Measurements from ENCODE around the gene USP15. TPM values are rescaled to one million over a fixed set of nuclear protein-coding genes. Genes with fewer than 3 reads are reported as not detected.
"Not testable (repeated sequence)": the region's sequence is repeated elsewhere in the genome, so short reads cannot be mapped to it uniquely, and the experiment has no call there.

The USP15 gene
- total and polyA plus RNA-seq, 2 experiments from 2014 or later, result 39.9 to 51.0 TPM

DNA sequence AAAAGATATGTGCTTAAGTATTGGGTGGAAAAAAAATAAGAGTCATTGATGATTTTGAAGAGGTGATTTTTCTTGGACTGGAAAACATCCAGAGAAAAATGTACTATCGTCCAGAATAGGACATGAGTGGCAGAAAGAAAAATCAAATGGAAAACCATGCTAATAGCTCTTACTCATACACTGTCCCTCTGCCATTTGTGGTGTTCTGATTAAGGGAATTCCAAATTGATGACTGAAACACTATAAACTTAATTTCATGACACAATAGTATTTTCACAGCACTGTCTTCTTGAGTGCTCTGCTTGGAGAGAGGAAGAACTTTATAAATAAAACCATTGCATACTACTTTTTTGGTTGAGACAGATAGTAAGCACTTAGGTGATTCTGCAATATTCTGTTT, 72.4 kb downstream of the USP15 start:
- DNase-seq (ENCODE audit: low read depth in 1 of 2, low spot score in 1 of 2), result peak in 1 of 2 donors; percentile 52
- H3K4me3 ChIP-seq, result no peak overlapping the region
- H3K4me1 ChIP-seq (ENCODE audit: low read depth), result no peaks in the 10 kb centered on the region
- H3K27me3 ChIP-seq, result no peaks in the 10 kb centered on the region
- no peak overlapping the region for H3K27ac ChIP-seq
- no peaks in the 10 kb centered on the region for H3K36me3 ChIP-seq
- no peaks in the 10 kb centered on the region for H3K9me3 ChIP-seq (ENCODE audit: low read depth)
- TF ChIP-seq, protein P1, sequence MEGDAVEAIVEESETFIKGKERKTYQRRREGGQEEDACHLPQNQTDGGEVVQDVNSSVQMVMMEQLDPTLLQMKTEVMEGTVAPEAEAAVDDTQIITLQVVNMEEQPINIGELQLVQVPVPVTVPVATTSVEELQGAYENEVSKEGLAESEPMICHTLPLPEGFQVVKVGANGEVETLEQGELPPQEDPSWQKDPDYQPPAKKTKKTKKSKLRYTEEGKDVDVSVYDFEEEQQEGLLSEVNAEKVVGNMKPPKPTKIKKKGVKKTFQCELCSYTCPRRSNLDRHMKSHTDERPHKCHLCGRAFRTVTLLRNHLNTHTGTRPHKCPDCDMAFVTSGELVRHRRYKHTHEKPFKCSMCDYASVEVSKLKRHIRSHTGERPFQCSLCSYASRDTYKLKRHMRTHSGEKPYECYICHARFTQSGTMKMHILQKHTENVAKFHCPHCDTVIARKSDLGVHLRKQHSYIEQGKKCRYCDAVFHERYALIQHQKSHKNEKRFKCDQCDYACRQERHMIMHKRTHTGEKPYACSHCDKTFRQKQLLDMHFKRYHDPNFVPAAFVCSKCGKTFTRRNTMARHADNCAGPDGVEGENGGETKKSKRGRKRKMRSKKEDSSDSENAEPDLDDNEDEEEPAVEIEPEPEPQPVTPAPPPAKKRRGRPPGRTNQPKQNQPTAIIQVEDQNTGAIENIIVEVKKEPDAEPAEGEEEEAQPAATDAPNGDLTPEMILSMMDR (IDR thresholded peaks at IDR 0.05; ENCODE audit: low read depth, low read length), result no peak

DNA sequence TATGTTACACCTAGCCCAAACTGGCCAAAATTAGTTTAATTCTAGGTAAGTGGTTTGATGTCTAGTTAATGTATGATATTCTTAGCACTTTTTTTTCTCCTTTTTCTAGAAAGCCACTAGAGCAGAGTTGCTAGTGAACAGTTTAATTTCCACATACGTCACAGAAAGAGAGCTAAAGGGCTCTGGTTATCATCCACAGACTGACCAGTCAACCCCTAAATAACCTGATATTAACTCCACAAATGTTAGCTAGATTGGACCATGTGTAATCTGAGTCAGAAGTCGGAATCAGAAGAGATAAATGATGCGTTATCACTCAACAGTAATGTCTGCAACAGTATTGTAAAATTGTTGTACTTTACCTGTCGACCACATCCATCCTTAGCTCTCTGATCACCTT, 74.9 kb downstream of the USP15 start:
- Histone ChIP-seq H3K4me1 (ENCODE audit: low read depth) (no peaks in the 10 kb centered on the region), H3K27me3 (no peaks in the 10 kb centered on the region), H3K36me3 (no peaks in the 10 kb centered on the region), H3K27ac (peak overlapping the region; percentile 30), H3K4me3 (no peak overlapping the region), H3K9me3 (ENCODE audit: low read depth) (no peaks in the 10 kb centered on the region)
- no peak for DNase-seq (ENCODE audit: low read depth in 1 of 2, low spot score in 1 of 2)
- TF ChIP-seq, protein P1 (IDR thresholded peaks at IDR 0.05; ENCODE audit: low read depth, low read length), result no peak

DNA sequence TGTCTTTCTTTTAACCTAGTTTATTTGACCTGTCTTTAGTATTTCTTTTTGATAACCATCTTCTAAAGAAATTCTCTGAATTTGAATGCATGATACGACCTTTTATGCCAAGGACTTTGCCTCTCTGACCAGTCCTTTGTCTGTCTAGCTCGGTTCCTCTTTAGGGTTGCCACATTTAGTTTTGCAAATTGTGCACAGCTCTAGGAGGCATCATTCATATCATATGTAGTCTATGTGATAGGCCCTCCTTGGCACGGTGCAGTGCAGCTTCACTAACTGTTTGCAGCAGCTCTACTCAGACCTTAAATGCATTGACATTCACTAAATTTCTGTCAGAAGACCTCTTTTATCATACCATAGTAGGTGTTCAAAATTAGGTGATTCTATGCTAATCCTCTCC, 75.6 kb downstream of the USP15 start:
- Histone ChIP-seq H3K4me3 (no peak overlapping the region), H3K27ac (no peak overlapping the region), H3K4me1 (ENCODE audit: low read depth) (no peaks in the 10 kb centered on the region), H3K27me3 (no peaks in the 10 kb centered on the region), H3K36me3 (no peaks in the 10 kb centered on the region), H3K9me3 (ENCODE audit: low read depth) (no peaks in the 10 kb centered on the region)
- DNase-seq (ENCODE audit: low read depth in 1 of 2, low spot score in 1 of 2), result no peak
- TF ChIP-seq, protein P1 (IDR thresholded peaks at IDR 0.05; ENCODE audit: low read depth, low read length), result no peak

- H3K9me3 ChIP-seq (ENCODE audit: low read depth); DNase-seq (ENCODE audit: low read depth in 1 of 2, low spot score in 1 of 2); H3K27me3 ChIP-seq; H3K4me1 ChIP-seq (ENCODE audit: low read depth); H3K36me3 ChIP-seq; H3K4me3 ChIP-seq; H3K27ac ChIP-seq: not testable (repeated sequence)
Observed at GRCh38 chr12:62337643-62338042, 77.4 kb downstream of the USP15 start.

DNA sequence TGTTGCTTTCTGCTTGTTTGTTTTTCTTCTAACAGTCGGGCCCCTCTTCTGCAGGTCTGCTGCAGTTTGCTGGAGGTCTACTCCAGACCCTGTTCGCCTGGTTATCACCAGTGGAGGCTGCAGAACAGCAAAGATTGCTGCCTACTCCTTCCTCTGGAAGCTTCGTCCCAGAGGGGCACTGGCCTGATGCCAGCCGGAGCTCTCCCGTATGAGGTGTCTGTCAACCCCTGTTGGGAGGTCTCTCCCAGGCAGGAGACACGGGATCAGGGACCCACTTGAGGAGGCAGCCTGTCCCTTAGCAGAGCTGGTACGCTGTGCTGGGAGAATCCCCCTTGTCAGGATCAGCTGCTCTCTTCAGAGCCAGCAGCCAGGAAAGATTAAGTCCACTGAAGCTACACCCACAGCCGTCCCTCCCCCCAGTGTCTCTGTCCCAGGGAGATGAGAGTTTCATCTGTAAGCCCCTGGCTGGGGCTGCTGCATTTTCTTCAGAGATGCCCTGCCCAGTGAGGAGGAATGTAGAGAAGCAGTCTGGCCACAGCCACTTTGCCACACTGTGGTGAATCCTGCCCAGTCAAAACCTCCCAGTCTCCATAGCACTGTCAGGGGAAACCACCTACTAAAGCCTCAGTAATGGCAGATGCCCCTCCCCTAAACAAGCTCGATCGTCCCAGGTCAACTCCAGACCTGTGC, 82.6 kb downstream of the USP15 start:
- H3K27ac ChIP-seq; H3K4me3 ChIP-seq; DNase-seq (ENCODE audit: low read depth in 1 of 2, low spot score in 1 of 2): not testable (repeated sequence)

GRCh38 chr12:62343304-62344120, 83.3 kb downstream of the USP15 start:
- H3K4me1 ChIP-seq (ENCODE audit: low read depth); DNase-seq (ENCODE audit: low read depth in 1 of 2, low spot score in 1 of 2); H3K27me3 ChIP-seq; H3K9me3 ChIP-seq (ENCODE audit: low read depth); H3K36me3 ChIP-seq; H3K4me3 ChIP-seq; H3K27ac ChIP-seq: not testable (repeated sequence)

More for the DNA sequence above, 82.6 kb downstream of the USP15 start:
- not testable (repeated sequence) for H3K27me3 ChIP-seq; H3K9me3 ChIP-seq (ENCODE audit: low read depth); H3K4me1 ChIP-seq (ENCODE audit: low read depth); H3K36me3 ChIP-seq

- not testable (repeated sequence) for H3K4me3 ChIP-seq; H3K36me3 ChIP-seq; H3K27ac ChIP-seq; H3K4me1 ChIP-seq (ENCODE audit: low read depth); H3K9me3 ChIP-seq (ENCODE audit: low read depth); H3K27me3 ChIP-seq; DNase-seq (ENCODE audit: low read depth in 1 of 2, low spot score in 1 of 2)
Observed at GRCh38 chr12:62344731-62345556, 84.7 kb downstream of the USP15 start.
